ENCODE results near the gene TUFM. TPM values are rescaled to one million over a fixed set of nuclear protein-coding genes. Genes with fewer than 3 reads are reported as not detected.

The TUFM gene
- total and polyA plus RNA-seq, 2 of the 8 experiments (the other 6 are each of a cell fraction or from before 2014, with no cell fraction given) = 216 to 249 TPM

DNA sequence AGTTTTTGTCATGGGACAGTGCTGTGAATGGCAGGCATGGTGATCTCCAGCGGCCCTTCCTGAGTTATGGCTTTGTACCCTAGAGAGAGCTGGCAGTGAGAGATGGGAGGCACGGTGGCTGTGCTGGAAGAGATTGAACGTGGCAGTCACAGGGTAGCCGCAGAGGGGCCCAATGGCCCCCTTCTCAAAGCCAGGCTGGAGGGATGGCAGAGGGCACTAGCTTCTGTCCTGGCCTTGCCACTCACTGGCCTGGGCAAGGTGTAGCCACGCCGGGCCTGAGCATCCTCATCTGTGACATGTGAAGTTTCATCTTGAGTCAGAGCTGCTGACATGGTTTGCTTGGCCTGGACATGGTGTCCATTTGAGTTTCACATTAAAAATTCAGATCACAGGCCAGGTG lies 28.3 kb upstream of the TUFM start:
- H3K27me3 ChIP-seq (replicated peaks in 1 of 4; ENCODE audit: control insufficient read depth in 3 of 4, extremely low read depth in 1 of 4, insufficient read depth in 3 of 4, low read length in 3 of 4) = no peaks in the 10 kb centered on the region
- H4K5ac ChIP-seq (ENCODE audit: insufficient read length, low read depth, low read length) = no peak overlapping the region
- peaks cover 3% of the 10 kb centered on the region; the same call in 1 of the 2 replicates for H3K23me2 ChIP-seq (ENCODE audit: low read depth, low read length)
- no peaks in the 10 kb centered on the region; the same call in none of the 2 replicates for H3K79me1 ChIP-seq (ENCODE audit: low read depth, low read length)
- H3K4me3 ChIP-seq (ENCODE audit: extremely low read depth in 1 of 4, insufficient read depth in 2 of 4, low read depth in 3 of 4, low read length in 4 of 4) = no peak overlapping the region
- H3K36me3 ChIP-seq (ENCODE audit: control insufficient read depth in 2 of 4, insufficient read depth in 4 of 4, low read length in 3 of 4) = peaks cover 6 to 20% (median 10%) of the 10 kb centered on the region in 4 experiments
- no peaks in the 10 kb centered on the region for H3K79me2 ChIP-seq (ENCODE audit: control insufficient read depth in 1 of 2, insufficient read depth in 2 of 2, low read length in 2 of 2)
- DNase-seq (ENCODE audit: low read depth in 1 of 2, low spot score in 2 of 2) (no peak), FAIRE-seq (no peak)
- H2BK5ac ChIP-seq (ENCODE audit: low read depth, low read length) = no peak overlapping the region
- no peak overlapping the region for H2BK20ac ChIP-seq (ENCODE audit: low read length)
- no peak overlapping the region for H3K9ac ChIP-seq (replicated peaks in 1 of 4; ENCODE audit: extremely low read depth in 1 of 4, low read depth in 3 of 4, low read length in 3 of 4)
- H4K20me1 ChIP-seq (replicated peaks in 1 of 2; ENCODE audit: control insufficient read depth in 1 of 2, insufficient read depth in 2 of 2, low read length in 2 of 2) = peaks cover 2 to 18% of the 10 kb centered on the region in 2 experiments
- H3K14ac ChIP-seq (ENCODE audit: insufficient read length) = no peak overlapping the region
- H4K8ac ChIP-seq (ENCODE audit: extremely low read depth, insufficient read depth, low read length) = no peak overlapping the region; the same call in 1 of the 2 replicates
- H4K91ac ChIP-seq (replicated peaks; ENCODE audit: insufficient read length, low read length) = no peak overlapping the region
- peaks cover 0 to 18% (median 12%) of the 10 kb centered on the region in 4 experiments; a peak in 6 of 7 replicates for H3K4me1 ChIP-seq (replicated peaks in 1 of 4; ENCODE audit: control insufficient read depth in 3 of 4, insufficient read depth in 4 of 4, low read length in 3 of 4)
- no peak overlapping the region for H2AFZ ChIP-seq (ENCODE audit: low read length)
- H3K56ac ChIP-seq (replicated peaks; ENCODE audit: insufficient read length, low read depth, low read length) = no peak overlapping the region
- H3K27ac ChIP-seq (ENCODE audit: low read depth, low read length) = no peak overlapping the region
- no peak for TF ChIP-seq ATF3 (IDR thresholded peaks at IDR 0.05; ENCODE audit: insufficient read depth, low read depth, low read length)
- TF ChIP-seq GABPA (IDR thresholded peaks at IDR 0.05; ENCODE audit: borderline replicate concordance, insufficient read depth, low read length) = no peak
- no peak for TF ChIP-seq CEBPB (IDR thresholded peaks at IDR 0.05; ENCODE audit: low read depth, low read length)
- no peak for TF ChIP-seq RXRA (IDR thresholded peaks at IDR 0.05; ENCODE audit: insufficient read depth, low read depth, low read length)
- TF ChIP-seq ZNF274 (IDR thresholded peaks at IDR 0.05; ENCODE audit: borderline replicate concordance, extremely low read depth, low read length) = no peak
- TF ChIP-seq RAD21 (IDR thresholded peaks at IDR 0.05 in 1 of 2, conservative IDR thresholded peaks at IDR 0.05 in 1 of 2; ENCODE audit: low read depth in 2 of 2, low read length in 2 of 2) = no peak
- no peak for TF ChIP-seq MAFK (IDR thresholded peaks at IDR 0.05; ENCODE audit: low read depth, low read length)
- no peak for TF ChIP-seq HDAC2 (IDR thresholded peaks at IDR 0.05; ENCODE audit: borderline replicate concordance in 1 of 2, low read depth in 2 of 2, low read length in 2 of 2)
- no peak for TF ChIP-seq CBX5 (IDR thresholded peaks at IDR 0.05; ENCODE audit: low read depth, low read length)
- TF ChIP-seq YY1 (IDR thresholded peaks at IDR 0.05; ENCODE audit: low read depth, low read length) = no peak
- no peak for TF ChIP-seq BRCA1 (IDR thresholded peaks at IDR 0.05; ENCODE audit: low read depth, low read length)
- 93% methylated on average over 4 of the region's 6 CpGs; no CpG with 5 or more reads in 1 of the 2 experiments for WGBS, 2 experiments (ENCODE audit: extremely low coverage in 1 of 2, insufficient coverage in 1 of 2, insufficient read length in 1 of 2, insufficient replicate concordance in 2 of 2, low coverage in 1 of 2, low lambda C conversion rate in 2 of 2, missing lambda C conversion rate in 1 of 2)
- no peaks in the 10 kb centered on the region for H3K9me3 ChIP-seq (ENCODE audit: insufficient read depth in 2 of 2, low read depth in 1 of 2, low read length in 1 of 2)
- H2BK15ac ChIP-seq (ENCODE audit: low read length) = no peak overlapping the region
- no peak overlapping the region for H2BK120ac ChIP-seq (replicated peaks; ENCODE audit: low read depth, low read length)
- no peak overlapping the region for H3K4ac ChIP-seq (replicated peaks; ENCODE audit: insufficient read length, low read depth, low read length)
- H2BK12ac ChIP-seq (ENCODE audit: low read depth, low read length) = no peak overlapping the region
- H3K18ac ChIP-seq (ENCODE audit: extremely low read depth, low read length) = no peak overlapping the region
- no peak overlapping the region for H2AK5ac ChIP-seq (ENCODE audit: low read depth, low read length)
- H3K4me2 ChIP-seq (ENCODE audit: insufficient read depth in 1 of 2, low read depth in 2 of 2, low read length in 2 of 2) = no peak overlapping the region
- H3K23ac ChIP-seq (ENCODE audit: insufficient read length) = no peak overlapping the region
- ChIA-PET POLR2A (ENCODE audit: partially characterized antibody) (interaction anchor here (1.2 to 13.3 kb wide), 5 partner anchors 9 to 35 kb away, joined by 3 to 164 read pairs (median 10); partner anchors contain the start of genes SH2B1 and TUFM), CTCF (ENCODE audit: partially characterized antibody) (interaction anchor here (0.9 to 5.1 kb wide), 13 partner anchors 9 to 107 kb away, joined by 3 to 42 read pairs (median 8); partner anchors contain the start of genes NFATC2IP, RABEP2 and SH2B1)

Measured in H1 (cell line).